HG03280 (cell line): ENCODE measurements around the gene OR5AN1.
"Not testable (repeated sequence)": the region's sequence is repeated elsewhere in the genome, so short reads cannot be mapped to it uniquely, and the experiment has no call there.

Source experiments
- ATAC-seq: cut with Tn5 transposase; IDR thresholded peaks from one replicate; pipeline ENCODE4 v1.9.1; 2021; ENCODE audit warnings: mild to moderate bottlenecking, moderate library complexity; ENCODE audit not compliant: unreplicated experiment

Gene OR5AN1, protein sequence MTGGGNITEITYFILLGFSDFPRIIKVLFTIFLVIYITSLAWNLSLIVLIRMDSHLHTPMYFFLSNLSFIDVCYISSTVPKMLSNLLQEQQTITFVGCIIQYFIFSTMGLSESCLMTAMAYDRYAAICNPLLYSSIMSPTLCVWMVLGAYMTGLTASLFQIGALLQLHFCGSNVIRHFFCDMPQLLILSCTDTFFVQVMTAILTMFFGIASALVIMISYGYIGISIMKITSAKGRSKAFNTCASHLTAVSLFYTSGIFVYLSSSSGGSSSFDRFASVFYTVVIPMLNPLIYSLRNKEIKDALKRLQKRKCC

GRCh38 chr11:59358595-59358994 lies at the start of gene OR5AN1:
Gene OR5AN1, plus strand, starts transcription at chr11:59358895. Its CDS starts 5,564 bp downstream, at chr11:59364459.
- no peak for ATAC-seq

DNA sequence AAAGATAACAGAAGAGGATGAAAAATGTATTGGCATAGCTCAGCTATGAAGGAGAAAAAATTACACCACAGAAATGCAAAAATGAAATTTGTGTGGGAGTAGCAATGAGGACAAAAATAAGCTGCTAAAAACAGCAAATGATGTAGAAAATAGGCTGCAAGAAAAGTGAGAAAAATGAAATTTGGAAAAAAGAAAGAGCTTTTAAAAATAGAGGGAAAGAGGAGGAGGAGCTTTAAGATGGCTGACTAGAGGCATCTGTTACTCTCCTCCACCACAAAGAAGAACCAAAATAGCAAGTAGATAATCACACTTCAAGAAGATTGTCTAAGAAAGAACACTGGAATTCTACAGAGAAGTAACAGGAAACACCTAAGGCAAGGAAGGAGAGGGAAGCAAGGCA lies 23.7 kb upstream of the OR5AN1 start:
- ATAC-seq: no peak

GRCh38 chr11:59336176-59336575 lies 22.5 kb upstream of the OR5AN1 start:
- no peak for ATAC-seq

GRCh38 chr11:59336931-59337330 lies 21.8 kb upstream of the OR5AN1 start:
- ATAC-seq: no peak

GRCh38 chr11:59349657-59350056 lies 9.0 kb upstream of the OR5AN1 start:
- ATAC-seq: not testable (repeated sequence)

DNA sequence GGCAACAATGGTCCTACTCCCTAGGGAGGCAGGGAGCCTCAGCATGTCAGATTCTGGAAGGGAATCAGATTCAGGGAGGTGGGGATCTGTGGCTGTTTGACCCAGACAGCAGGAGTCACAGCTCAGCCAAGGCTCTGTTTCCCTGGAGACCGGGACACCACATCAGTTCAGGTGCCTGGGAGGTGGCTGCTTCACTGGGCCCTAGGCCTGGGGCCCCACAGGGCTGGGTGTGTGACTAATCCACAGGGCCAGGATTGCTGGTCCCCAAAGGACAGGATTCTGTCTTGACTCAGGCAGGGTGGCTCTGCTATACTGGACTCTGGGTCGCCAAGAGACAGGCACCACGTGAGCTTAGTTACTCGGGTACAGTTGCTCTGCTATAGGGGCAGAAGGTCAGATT lies 3.5 kb upstream of the OR5AN1 start:
- no peak for ATAC-seq

DNA sequence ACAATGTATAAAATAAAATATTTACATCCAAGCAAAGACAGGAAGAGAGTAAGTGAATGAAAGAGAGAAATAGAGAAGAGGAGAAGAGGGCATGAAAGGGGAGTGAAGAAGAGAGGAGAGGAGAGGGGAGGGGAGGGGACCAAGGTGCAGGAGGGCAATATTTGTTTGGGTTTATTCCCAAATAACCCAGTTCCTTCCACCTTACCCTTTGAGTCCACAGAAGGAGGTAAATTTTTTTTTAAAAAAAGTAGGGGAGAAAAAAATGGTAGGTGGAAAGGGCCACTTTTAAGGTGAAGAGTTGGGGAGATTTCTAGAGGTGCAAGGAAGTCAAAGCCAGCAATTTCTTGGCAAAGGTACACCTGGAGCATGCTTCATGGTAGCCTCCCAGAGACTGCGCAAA lies 2.1 kb upstream of the OR5AN1 start:
- no peak for ATAC-seq

DNA sequence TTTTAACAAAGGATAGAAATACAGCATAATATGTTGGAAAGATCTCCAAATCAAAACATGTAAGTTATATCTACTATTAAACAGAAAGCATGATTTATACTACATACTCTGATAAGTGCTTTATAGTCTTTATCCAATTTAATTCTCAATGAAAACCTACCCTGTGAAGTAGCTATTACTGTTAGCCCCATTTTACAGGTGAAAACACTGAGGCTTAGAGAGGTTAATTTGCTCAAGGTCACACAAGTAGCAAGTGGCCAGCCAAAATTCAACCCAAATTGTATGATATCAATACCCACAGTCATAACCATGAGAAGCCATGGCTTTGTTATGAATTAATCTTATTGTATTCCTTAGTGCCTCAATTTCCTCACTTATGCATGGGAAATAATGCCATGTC lies 675 bp upstream of the OR5AN1 start:
- ATAC-seq: no peak

DNA sequence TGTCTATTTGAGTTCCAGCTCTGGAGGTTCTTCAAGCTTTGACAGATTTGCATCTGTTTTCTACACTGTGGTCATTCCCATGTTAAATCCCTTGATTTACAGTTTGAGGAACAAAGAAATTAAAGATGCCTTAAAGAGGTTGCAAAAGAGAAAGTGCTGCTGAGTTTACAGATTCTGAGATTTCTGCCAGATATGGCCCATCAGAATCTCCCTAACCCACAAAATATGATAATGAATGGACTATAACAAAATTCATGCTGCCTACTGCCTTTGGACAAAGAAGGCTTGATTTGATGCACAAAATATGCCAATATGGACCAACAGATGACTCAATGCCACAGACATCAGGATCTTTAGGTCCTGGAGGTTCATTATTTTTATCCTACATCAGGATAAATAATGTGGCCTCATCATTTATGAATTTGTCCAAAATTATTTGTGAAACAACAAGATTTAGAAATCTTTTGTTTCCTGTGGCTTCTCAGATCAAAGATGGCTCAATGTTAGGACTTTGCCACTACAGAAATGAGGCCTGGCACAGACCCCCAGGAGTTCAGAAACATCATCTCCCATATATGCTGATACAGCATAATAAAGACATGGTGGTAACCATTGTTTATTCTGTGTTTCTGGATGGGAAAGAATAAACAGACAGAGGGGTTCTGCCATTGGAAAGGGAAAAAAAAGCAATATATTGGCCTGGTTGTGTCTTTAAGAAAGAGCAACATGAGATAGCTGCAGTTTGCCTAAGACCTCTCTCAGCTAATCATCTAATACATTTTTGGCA lies 6.7 kb downstream of the OR5AN1 start:
- no peak for ATAC-seq

GRCh38 chr11:59368238-59369022 lies 9.7 kb downstream of the OR5AN1 start:
- no peak for ATAC-seq

DNA sequence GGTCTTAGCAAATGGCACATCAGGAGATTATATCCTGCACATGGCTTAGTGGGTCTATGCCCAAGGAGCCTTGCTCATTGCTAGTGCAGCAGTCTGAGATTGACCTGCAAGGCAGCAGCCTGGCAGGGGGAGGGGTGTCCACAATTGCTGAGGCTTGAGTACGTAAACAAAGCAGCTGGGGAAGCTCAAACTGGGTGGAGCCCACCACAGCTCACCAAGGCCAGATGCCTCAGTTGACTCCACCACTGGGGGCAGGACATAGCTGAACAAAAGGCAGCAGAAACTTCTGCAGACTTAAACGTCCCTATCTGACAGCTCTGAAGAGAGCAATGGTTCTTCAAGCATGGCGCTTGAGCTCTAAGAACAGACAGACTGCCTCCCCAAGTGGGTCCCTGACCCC lies 13.6 kb downstream of the OR5AN1 start:
- not testable (repeated sequence) for ATAC-seq

- peak; percentile 78 for ATAC-seq
Measured at GRCh38 chr11:59380263-59381059, 21.8 kb downstream of the OR5AN1 start.

- ATAC-seq: no peak
Measured at GRCh38 chr11:59394186-59394585, 35.5 kb downstream of the OR5AN1 start.

DNA sequence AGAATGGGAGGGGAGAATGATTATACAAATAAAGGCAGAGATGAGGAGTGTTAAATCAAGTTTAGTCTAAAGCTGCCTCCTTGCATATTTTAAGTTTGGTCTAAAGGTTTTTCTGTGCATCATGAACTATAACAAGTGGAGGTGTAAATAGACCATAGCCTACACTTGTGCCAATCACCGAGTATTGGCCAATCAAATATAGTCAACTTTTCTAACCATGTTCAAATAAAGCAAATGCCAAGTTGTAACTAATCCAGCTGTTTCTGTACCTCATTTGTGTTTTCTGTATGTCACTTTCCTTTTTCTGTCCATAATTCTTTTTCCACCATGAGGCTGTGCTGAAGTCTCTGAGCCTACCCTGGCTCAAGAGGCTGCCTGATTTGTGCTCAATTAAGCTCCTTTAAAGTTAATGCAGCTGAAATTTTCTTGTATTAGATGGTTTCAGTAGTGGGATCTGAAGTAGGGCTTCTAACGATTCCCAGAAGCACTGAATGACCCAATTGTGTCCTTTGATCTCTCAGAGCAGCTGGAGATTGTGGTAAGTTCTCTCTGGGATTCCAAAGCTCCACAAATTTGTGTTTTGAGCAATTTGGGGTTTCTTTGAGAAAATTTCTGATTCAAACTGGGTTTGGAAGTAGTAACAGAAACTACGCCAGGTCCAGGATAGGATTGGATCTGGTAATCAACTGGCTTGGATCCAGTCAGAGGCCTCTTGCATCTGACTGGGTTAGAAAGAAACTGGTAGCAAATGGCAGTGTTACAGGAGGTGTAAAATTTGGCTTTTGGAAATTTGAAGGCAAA lies 42.0 kb downstream of the OR5AN1 start:
- ATAC-seq: no peak

GRCh38 chr11:59401262-59401552 lies 42.5 kb downstream of the OR5AN1 start:
- ATAC-seq: no peak

DNA sequence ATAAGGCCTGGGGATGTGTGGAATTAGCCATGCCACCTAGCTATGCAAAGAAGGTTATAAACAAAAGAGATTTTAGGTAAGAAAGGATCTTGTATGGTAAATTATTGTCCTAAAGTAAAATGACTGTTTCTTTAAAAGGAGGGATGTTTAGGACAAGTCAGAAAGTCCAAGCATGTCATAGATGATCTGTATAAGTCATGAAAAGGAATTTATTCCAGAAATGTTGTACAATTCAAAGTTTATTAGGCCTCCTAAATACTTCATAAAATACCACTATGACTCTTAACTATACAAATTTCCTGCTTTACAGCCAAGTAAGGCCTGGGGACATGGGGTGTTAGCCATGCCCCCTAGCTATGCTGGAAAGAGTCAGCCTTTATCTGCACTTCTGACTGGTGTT lies 44.9 kb downstream of the OR5AN1 start:
- ATAC-seq: no peak

DNA sequence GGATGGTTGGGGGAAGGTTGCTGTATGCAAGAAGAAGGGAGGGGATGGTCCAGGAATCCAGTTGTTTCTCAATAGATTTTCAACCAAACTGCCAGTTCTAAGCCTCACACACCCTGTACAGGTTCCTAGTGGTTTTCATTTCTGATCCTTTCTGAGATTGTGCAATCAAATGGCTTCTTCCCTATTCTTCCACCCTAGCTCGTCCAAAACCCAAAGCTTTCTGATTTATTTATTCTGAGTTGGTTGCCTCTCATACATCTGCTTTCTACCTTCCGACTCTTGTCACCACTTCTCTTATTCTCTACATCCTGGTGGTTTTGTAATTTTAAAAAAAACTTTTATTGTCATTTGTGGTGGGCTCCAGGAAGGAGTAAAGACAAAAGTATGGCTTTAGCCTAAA lies 55.0 kb downstream of the OR5AN1 start:
- ATAC-seq: no peak

DNA sequence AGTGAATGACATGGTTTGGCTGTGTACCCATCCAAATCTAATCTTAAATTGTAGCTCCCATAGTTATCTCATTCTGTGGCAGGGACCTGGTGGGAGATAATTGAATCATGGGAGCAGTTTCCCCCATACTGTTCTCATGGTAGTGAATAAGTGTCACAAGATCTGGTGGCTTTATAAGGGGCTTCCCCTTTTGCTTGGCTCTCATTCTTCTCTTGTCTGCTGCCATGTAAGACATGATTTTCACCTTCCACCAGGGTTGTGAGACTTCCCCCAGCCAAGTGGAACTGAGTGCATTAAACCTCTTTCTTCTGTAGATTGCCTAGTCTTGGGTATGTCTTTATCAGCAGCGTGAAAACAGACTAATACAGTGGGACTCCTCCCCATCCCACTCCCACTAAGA lies 56.4 kb downstream of the OR5AN1 start:
- ATAC-seq: no peak

DNA sequence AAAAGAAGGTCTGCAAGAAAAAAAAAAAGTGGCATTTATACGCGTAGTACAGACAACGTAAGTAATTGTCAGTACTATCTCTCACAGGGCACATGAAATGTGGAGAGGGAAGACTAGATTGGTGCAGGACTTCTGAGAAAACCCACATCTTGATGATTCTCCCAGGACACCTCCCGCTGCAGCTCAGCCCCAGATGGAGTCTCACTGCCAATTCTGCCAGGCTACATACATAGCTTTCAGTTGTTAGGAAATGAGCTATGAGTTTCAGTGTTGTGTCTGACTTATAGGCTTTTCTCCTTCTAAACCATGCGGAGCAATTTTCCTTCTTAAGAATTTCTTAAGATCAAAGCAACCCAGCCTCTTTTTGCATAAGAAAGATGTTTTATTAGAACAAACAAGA lies 57.9 kb downstream of the OR5AN1 start:
- no peak for ATAC-seq

DNA sequence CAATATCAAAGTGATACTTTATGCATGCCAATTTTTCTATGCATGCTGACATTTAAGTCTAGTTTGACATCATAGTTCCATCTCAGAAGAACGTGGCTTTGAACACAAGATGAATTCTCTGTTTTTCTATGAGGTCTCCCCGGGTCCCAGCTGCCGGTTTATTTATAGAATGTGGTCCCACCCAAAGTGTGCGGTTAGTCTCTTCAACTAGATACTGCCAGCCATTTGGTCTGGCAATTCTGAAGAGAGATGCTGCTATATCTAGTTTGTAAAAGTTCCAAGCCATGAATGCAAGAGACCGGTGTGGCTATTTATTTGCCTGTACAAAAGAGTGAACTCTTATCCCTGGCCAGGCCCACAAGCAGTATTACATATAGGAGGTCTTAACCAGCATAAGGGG lies 58.3 kb downstream of the OR5AN1 start:
- ATAC-seq: no peak
